HepG2 (cell line): ENCODE measurements around the gene CDK17. TPM values are rescaled to one million over a fixed set of nuclear protein-coding genes. Genes with fewer than 3 reads are reported as not detected.

Source experiments
- ATAC-seq: fragments of 200-7000 bp; cut with Tn5 transposase; 3 replicates; pipeline ENCODE4 v1.9.1; 2020; ENCODE audit warnings: mild to moderate bottlenecking, moderate library complexity
- BruUV-seq: library from RNA; stranded (reverse); fragments of 400-500 nt; replicated peaks from 2 replicates; lab custom pipeline; 2021; lab: Mats Ljungman, UMichigan
- CTCF ChIA-PET: fragments of 300-600 bp; formaldehyde crosslinking; extraction: SDS; loops from one replicate; lab custom pipeline; 2021; ENCODE audit warnings: low total read pairs, inconsistent platforms, low intra/inter-chr PET ratio; lab: Yijun Ruan, JAX
- POLR2A ChIA-PET: fragments of 350-600 bp; sonication (Branson Sonifier 250); formaldehyde crosslinking; loops from one replicate; lab custom pipeline; 2020; ENCODE audit warnings: antibody characterized with exemption, inconsistent platforms; lab: Yijun Ruan, JAX
- DNase-seq: peaks from one replicate; pipeline ENCODE4 v3.0.0-alpha.2; 2015; ENCODE audit warnings: low spot score
- FAIRE-seq: peaks from 3 replicates; lab custom pipeline; 2011; peaks lifted over from hg19 to GRCh38; lab: Jason Lieb, UNC
- H2AFZ ChIP-seq: one replicate; pipeline ENCODE4 v1.6.1; 2011; ENCODE audit warnings: low read length, inconsistent platforms
- H3K27ac ChIP-seq: fragments of 300-600 bp; 3 replicates; pipeline ENCODE4 v1.8.0; 2011; ENCODE audit warnings: mixed run types, mild to moderate bottlenecking, mixed read lengths, low read length, inconsistent platforms; ENCODE audit not compliant: insufficient read depth; ENCODE audit errors: extremely low read length
- H3K27me3 ChIP-seq, 2 experiments: fragments of 200-600 bp in 1 of 2; 2 replicates in 1 of 2; 3 replicates in 1 of 2; pipeline versions ENCODE4 v1.6.0 to v1.8.0; 2011; ENCODE audit warnings: low read length in 2 of 2, mild to moderate bottlenecking in 2 of 2, moderate library complexity in 2 of 2, inconsistent platforms in 1 of 2; ENCODE audit not compliant: insufficient read depth in 2 of 2, control insufficient read depth in 1 of 2
- H3K36me3 ChIP-seq, 2 experiments: fragments of 200-600 bp in 1 of 2; replicated peaks in 1 of 2; 2 replicates in 1 of 2; 3 replicates in 1 of 2; pipeline versions ENCODE4 v1.5.1 to v1.8.0; 2011; ENCODE audit warnings: low read length in 2 of 2, inconsistent platforms in 1 of 2; ENCODE audit not compliant: insufficient read depth in 2 of 2, control insufficient read depth in 1 of 2
- H3K4me1 ChIP-seq: 2 replicates; pipeline ENCODE4 v1.5.1; 2012; ENCODE audit warnings: low read length, inconsistent platforms; ENCODE audit not compliant: insufficient read depth
- H3K4me2 ChIP-seq: 2 replicates; pipeline ENCODE4 v1.6.0; 2011; ENCODE audit warnings: low read depth, low read length, inconsistent platforms
- H3K4me3 ChIP-seq, 3 experiments: fragments of 200-600 bp in 1 of 3; sonication (generic), shearing (Covaris generic) in 1 of 3; replicated peaks in 1 of 3; 2 replicates each; pipeline ENCODE4 v1.5.1; 2011 to 2016; ENCODE audit warnings: low read length in 3 of 3, inconsistent platforms in 2 of 3, low read depth in 2 of 3, mild to moderate bottlenecking in 2 of 3, control low read depth in 1 of 3, mixed read lengths in 1 of 3; ENCODE audit not compliant: insufficient read depth in 1 of 3
- H3K79me2 ChIP-seq: one replicate; pipeline ENCODE4 v1.6.1; 2011; ENCODE audit warnings: low read length, inconsistent platforms; ENCODE audit not compliant: insufficient read depth
- H3K9ac ChIP-seq: 2 replicates; pipeline ENCODE4 v1.6.0; 2011; ENCODE audit warnings: mild to moderate bottlenecking, low read depth, low read length, inconsistent platforms; ENCODE audit not compliant: insufficient read depth
- H3K9me3 ChIP-seq: 2 replicates; pipeline ENCODE4 v1.5.1; 2012; ENCODE audit warnings: mild to moderate bottlenecking, low read length
- H4K20me1 ChIP-seq: 2 replicates; pipeline ENCODE4 v1.6.0; 2011; ENCODE audit warnings: inconsistent platforms, mild to moderate bottlenecking, low read length, moderate library complexity; ENCODE audit not compliant: insufficient read depth
- ARNT ChIP-seq: fragments of 450-650 bp; IDR thresholded peaks from 2 replicates; pipeline ENCODE4 v1.6.1; 2017
- CHCHD3 ChIP-seq: sonication (generic); formaldehyde crosslinking; IDR thresholded peaks from 2 replicates; pipeline ENCODE4 v1.8.0; 2022; ENCODE audit warnings: mild to moderate bottlenecking, missing genetic modification reagents, moderate library complexity
- EED ChIP-seq: sonication (generic); formaldehyde crosslinking; IDR thresholded peaks from 2 replicates; pipeline ENCODE4 v1.5.0; 2020; ENCODE audit warnings: mild to moderate bottlenecking, missing genetic modification reagents
- GZF1 ChIP-seq: sonication (generic); formaldehyde crosslinking; IDR thresholded peaks from 2 replicates; pipeline ENCODE4 v1.5.1; 2020; ENCODE audit warnings: mild to moderate bottlenecking, missing genetic modification reagents
- NCOR1 ChIP-seq: fragments of 200-600 bp; sonication (generic); IDR thresholded peaks from 2 replicates; pipeline ENCODE4 v1.7.0; 2017; ENCODE audit warnings: antibody characterized with exemption, low read length, borderline replicate concordance
- RELA ChIP-seq: sonication (generic); formaldehyde crosslinking; IDR thresholded peaks from 2 replicates; pipeline ENCODE4 v1.4.0; 2020; ENCODE audit warnings: missing genetic modification reagents
- SKI ChIP-seq: fragments of 450-650 bp; IDR thresholded peaks from one replicate; pipeline ENCODE4 v1.6.1; 2018; ENCODE audit warnings: mild to moderate bottlenecking; ENCODE audit not compliant: partially characterized antibody
- ZNF101 ChIP-seq: sonication (generic); formaldehyde crosslinking; IDR thresholded peaks from 2 replicates; pipeline ENCODE4 v1.4.0; 2020; ENCODE audit warnings: mild to moderate bottlenecking, low read depth, missing genetic modification reagents, borderline replicate concordance
- ZNF343 ChIP-seq: sonication (generic); formaldehyde crosslinking; IDR thresholded peaks from 2 replicates; pipeline ENCODE4 v1.4.0; 2020; ENCODE audit warnings: mild to moderate bottlenecking, missing genetic modification reagents
- WGBS: methylation state at CpG from one replicate; pipeline ENCODE4 v1.1.6; 2017; ENCODE audit warnings: low lambda C conversion rate; 5-methylcytosine and 5-hydroxymethylcytosine counted together
- in situ Hi-C: cut with HindIII; loops from 2 replicates; pipeline ENCODE4 v1.10.0; 2017; ENCODE audit warnings: low pct_unique_long_range_greater_than_20kb; ENCODE audit not compliant: extremely low pct_ligation_motif_present
- intact Hi-C: fragments of 100-400 bp; cut with micrococcal nuclease; formaldehyde crosslinking; loops from one replicate; pipeline ENCODE4 v1.10.0; 2022; ENCODE audit not compliant: unreplicated experiment
- polyA plus RNA-seq, 8 experiments: library from polyadenylated mRNA; depleted of rRNA in 3 of 8; stranded (reverse) in 7 of 8; unstranded in 1 of 8; fragments of >200 nt; fragmentation: Illumina TruSeq in 4 of 8; extraction: Trizol in 4 of 8; gene quantifications; 2 replicates each; pipeline versions ENCODE4 v1.2.1 to v1.2.3, GENCODE V29; 2011 to 2016; ENCODE audit warnings: low read depth in 4 of 8, missing spikeins in 1 of 8, mixed read lengths in 1 of 8; ENCODE audit not compliant: insufficient read depth in 1 of 8
- total RNA-seq, 5 experiments: library from RNA; depleted of rRNA; stranded (reverse); fragments of >200 nt; fragmentation: Illumina TruSeq; extraction: Trizol; gene quantifications; 2 replicates each; pipeline ENCODE4 v1.2.3, GENCODE V29; 2016; ENCODE audit warnings: low read depth in 1 of 5
- TF ChIP-seq, protein P1 (sequence below): sonication (generic); formaldehyde crosslinking; IDR thresholded peaks from 2 replicates; pipeline ENCODE4 v1.5.0; 2020; ENCODE audit warnings: mild to moderate bottlenecking, missing genetic modification reagents
- TF ChIP-seq, protein P2 (sequence below): fragments of 450-650 bp; IDR thresholded peaks from 2 replicates; pipeline ENCODE4 v1.6.1; 2017

The CDK17 gene
- total and polyA plus RNA-seq, 2 of the 13 experiments (the other 11 are each of a cell fraction or from before 2014, with no cell fraction given): 9.9 to 22.3 TPM

DNA sequence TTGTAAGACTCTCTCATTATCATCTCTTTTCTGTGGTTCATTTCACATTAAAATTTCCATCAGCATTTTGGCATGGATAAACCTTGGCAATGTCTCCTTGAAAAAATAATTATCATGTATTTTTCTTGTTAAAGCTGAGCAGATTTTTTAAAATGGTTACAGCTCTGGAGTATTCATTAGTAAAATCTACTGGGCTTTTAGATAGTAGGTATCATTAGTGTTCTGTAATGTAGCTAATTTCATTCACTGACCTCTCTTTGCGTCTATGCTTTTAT is 36.9 kb upstream of the CDK17 start:
- Histone ChIP-seq H3K27me3 (no peaks in the 10 kb centered on the region; a peak in 1 of 5 replicates), H4K20me1 (no peaks in the 10 kb centered on the region), H3K36me3 (no peaks in the 10 kb centered on the region), H2AFZ (no peak overlapping the region), H3K4me3 (no peak overlapping the region), H3K9me3 (no peaks in the 10 kb centered on the region), H3K79me2 (no peaks in the 10 kb centered on the region), H3K9ac (no peak overlapping the region), H3K27ac (no peak overlapping the region)
- FAIRE-seq (no peak), DNase-seq (no peak), ATAC-seq (no peak)
- in situ Hi-C loops (no loop called here), intact Hi-C loops (no loop called here)
- no TSS peak for BruUV-seq
- POLR2A ChIA-PET: no interaction called here
- no peak for TF ChIP-seq CHCHD3 (CRISPR knock-in tag)
- TF ChIP-seq, protein P1, sequence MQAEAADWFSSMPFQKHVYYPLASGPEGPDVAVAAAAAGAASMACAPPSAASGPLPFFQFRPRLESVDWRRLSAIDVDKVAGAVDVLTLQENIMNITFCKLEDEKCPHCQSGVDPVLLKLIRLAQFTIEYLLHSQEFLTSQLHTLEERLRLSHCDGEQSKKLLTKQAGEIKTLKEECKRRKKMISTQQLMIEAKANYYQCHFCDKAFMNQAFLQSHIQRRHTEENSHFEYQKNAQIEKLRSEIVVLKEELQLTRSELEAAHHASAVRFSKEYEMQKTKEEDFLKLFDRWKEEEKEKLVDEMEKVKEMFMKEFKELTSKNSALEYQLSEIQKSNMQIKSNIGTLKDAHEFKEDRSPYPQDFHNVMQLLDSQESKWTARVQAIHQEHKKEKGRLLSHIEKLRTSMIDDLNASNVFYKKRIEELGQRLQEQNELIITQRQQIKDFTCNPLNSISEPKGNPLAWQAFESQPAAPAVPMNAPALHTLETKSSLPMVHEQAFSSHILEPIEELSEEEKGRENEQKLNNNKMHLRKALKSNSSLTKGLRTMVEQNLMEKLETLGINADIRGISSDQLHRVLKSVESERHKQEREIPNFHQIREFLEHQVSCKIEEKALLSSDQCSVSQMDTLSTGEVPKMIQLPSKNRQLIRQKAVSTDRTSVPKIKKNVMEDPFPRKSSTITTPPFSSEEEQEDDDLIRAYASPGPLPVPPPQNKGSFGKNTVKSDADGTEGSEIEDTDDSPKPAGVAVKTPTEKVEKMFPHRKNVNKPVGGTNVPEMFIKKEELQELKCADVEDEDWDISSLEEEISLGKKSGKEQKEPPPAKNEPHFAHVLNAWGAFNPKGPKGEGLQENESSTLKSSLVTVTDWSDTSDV (CRISPR knock-in tag): no peak
- no peak for TF ChIP-seq ZNF343
- no peak for TF ChIP-seq GZF1
- TF ChIP-seq, protein P2, sequence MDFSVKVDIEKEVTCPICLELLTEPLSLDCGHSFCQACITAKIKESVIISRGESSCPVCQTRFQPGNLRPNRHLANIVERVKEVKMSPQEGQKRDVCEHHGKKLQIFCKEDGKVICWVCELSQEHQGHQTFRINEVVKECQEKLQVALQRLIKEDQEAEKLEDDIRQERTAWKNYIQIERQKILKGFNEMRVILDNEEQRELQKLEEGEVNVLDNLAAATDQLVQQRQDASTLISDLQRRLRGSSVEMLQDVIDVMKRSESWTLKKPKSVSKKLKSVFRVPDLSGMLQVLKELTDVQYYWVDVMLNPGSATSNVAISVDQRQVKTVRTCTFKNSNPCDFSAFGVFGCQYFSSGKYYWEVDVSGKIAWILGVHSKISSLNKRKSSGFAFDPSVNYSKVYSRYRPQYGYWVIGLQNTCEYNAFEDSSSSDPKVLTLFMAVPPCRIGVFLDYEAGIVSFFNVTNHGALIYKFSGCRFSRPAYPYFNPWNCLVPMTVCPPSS: no peak
- no peak for TF ChIP-seq ARNT
- no peak for TF ChIP-seq RELA (CRISPR knock-in tag)
- no peak for TF ChIP-seq EED (CRISPR knock-in tag)
- no peak for TF ChIP-seq SKI
- TF ChIP-seq NCOR1: no peak
- TF ChIP-seq ZNF101 (CRISPR knock-in tag): no peak
- TF ChIP-seq, all 625 proteins: peak for 0
- Histone ChIP-seq H3K4me2 (no peak overlapping the region), H3K4me1 (peaks cover 6% of the 10 kb centered on the region; the same call in 1 of the 2 replicates)
- CTCF ChIA-PET: no interaction called here
- WGBS: 45% methylated on average over 1 of the region's 1 CpG
